PC-3 (cell line): ENCODE data around the gene DPYSL4.

Source experiments
- CTCF ChIP-seq: fragments of 300-600 bp; sonication (generic); conservative IDR thresholded peaks from 2 replicates; pipeline ENCODE4 v1.5.1; 2017; ENCODE audit warnings: antibody characterized with exemption, low read depth, mild to moderate bottlenecking, low read length
- EZH2 ChIP-seq: fragments of 300-600 bp; sonication (generic); IDR thresholded peaks from one replicate; pipeline ENCODE4 v1.6.1; 2017; ENCODE audit warnings: antibody characterized with exemption, mild to moderate bottlenecking, low read length; ENCODE audit not compliant: unreplicated experiment
- EZH2phosphoT487 ChIP-seq: fragments of 300-600 bp; sonication (generic); IDR thresholded peaks from 2 replicates; pipeline ENCODE4 v1.6.1; 2018; ENCODE audit warnings: mild to moderate bottlenecking, antibody characterized with exemption, low read length, borderline replicate concordance

- TF ChIP-seq CTCF (no peak), EZH2 (no peak), EZH2phosphoT487 (no peak)
Observed at GRCh38 chr10:132197271-132198067, 10.7 kb downstream of the DPYSL4 start.
